Karpas-422 (cell line): Measurements from ENCODE around the gene ULK4. TPM values are rescaled to one million over a fixed set of nuclear protein-coding genes. Genes with fewer than 3 reads are reported as not detected.

Experiments used
- DNase-seq: peaks from one replicate; pipeline ENCODE4 v3.0.0-alpha.2; 2015
- H2AFZ ChIP-seq: fragments of 200-600 bp; sonication (generic); 2 replicates; pipeline ENCODE4 v1.6.1; 2014; ENCODE audit warnings: antibody characterized with exemption, low read length, mixed read lengths
- H3K27ac ChIP-seq: fragments of 200-600 bp; sonication (generic); 2 replicates; pipeline ENCODE4 v1.5.1; 2014; ENCODE audit warnings: mild to moderate bottlenecking, low read length, moderate library complexity
- H3K27me3 ChIP-seq: fragments of 200-600 bp; sonication (generic); 2 replicates; pipeline ENCODE4 v1.6.1; 2014; ENCODE audit warnings: low read length, mixed read lengths
- H3K36me3 ChIP-seq: fragments of 200-600 bp; sonication (generic); 2 replicates; pipeline ENCODE4 v1.6.1; 2014; ENCODE audit warnings: low read length, mixed read lengths; ENCODE audit not compliant: insufficient read depth
- H3K4me1 ChIP-seq: fragments of 200-600 bp; sonication (generic); 2 replicates; pipeline ENCODE4 v1.6.1; 2014; ENCODE audit warnings: mild to moderate bottlenecking, low read length, mixed read lengths
- H3K4me2 ChIP-seq: fragments of 200-600 bp; sonication (generic); 2 replicates; pipeline ENCODE4 v1.6.1; 2014; ENCODE audit warnings: low read length, low read depth, mild to moderate bottlenecking; ENCODE audit not compliant: poor library complexity, severe bottlenecking
- H3K4me3 ChIP-seq: fragments of 200-600 bp; sonication (generic); 2 replicates; pipeline ENCODE4 v1.5.1; 2014; ENCODE audit warnings: mild to moderate bottlenecking, antibody characterized with exemption, low read length, mixed read lengths
- H3K79me2 ChIP-seq: fragments of 200-600 bp; sonication (generic); 2 replicates; pipeline ENCODE4 v1.6.1; 2014; ENCODE audit warnings: mild to moderate bottlenecking, low read length, mixed read lengths
- H3K9ac ChIP-seq: fragments of 200-600 bp; sonication (generic); 2 replicates; pipeline ENCODE4 v1.6.0; 2014; ENCODE audit warnings: low read length
- H3K9me2 ChIP-seq: fragments of 200-600 bp; sonication (generic), shearing (Covaris generic); replicated peaks from 2 replicates; pipeline ENCODE4 v1.6.0; 2014; ENCODE audit warnings: mild to moderate bottlenecking, low read length, moderate library complexity; ENCODE audit not compliant: insufficient read depth
- H3K9me3 ChIP-seq: fragments of 300-700, 200-600 bp; sonication (generic); 2 replicates; pipeline ENCODE4 v1.6.1; 2014; ENCODE audit warnings: low read length, mixed read lengths
- H4K20me1 ChIP-seq: fragments of 200-600 bp; sonication (generic); 2 replicates; pipeline ENCODE4 v1.6.1; 2014; ENCODE audit warnings: mild to moderate bottlenecking, antibody characterized with exemption, low read length, low read depth; ENCODE audit not compliant: insufficient read depth
- total RNA-seq: library from RNA; depleted of rRNA; stranded (reverse); fragments of >200 nt; shearing (Covaris generic); gene quantifications from 2 replicates; pipeline ENCODE4 v1.2.3, GENCODE V29; 2014; ENCODE audit warnings: low replicate concordance

The ULK4 gene
- total RNA-seq, 1 experiment from 2014 or later, result 8.8 TPM

DNA sequence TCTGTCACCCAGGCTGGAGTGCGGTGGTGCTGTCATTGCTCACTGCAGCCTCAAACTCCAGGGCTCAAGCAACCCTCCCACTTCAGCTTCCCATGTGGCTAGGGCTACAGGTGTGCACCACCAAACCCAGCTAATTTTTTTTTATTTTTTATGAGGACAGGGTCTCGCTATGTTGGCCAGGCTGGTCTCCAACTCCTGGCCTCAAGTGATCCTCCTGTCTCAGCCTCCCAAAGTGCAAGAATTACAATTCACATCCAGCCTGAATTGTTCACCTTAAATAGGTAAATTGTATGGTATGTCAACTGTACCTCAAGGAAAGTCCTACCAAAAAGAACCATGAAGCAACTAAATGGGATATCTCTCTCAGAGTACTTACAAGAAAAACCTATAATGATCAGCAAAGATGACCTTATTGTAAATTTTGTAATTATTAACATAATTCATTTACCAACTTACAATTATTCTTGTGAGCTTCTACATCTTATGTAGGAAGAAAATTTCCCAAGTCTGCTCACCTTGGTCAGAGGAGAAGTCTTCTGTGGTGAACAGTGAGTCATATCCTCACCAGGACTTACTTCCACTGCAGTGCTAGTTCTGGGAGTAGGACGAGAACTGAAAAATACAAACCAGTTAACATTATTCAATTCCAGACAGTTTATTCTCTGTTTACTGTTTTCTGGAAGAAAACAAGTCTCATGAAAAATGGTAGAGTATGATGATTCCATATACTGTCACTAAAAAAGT, 54.4 kb downstream of the ULK4 start:
- Histone ChIP-seq H3K27me3 (no peaks in the 10 kb centered on the region), H3K9me3 (no peaks in the 10 kb centered on the region), H3K4me2 (no peak overlapping the region), H4K20me1 (no peaks in the 10 kb centered on the region), H3K9ac (no peak overlapping the region), H2AFZ (no peak overlapping the region), H3K79me2 (no peaks in the 10 kb centered on the region; the same call in 1 of the 2 replicates), H3K36me3 (no peaks in the 10 kb centered on the region), H3K4me1 (no peaks in the 10 kb centered on the region), H3K4me3 (no peak overlapping the region), H3K27ac (no peak overlapping the region), H3K9me2 (no peaks in the 10 kb centered on the region)
- DNase-seq, result peak; percentile 2

DNA sequence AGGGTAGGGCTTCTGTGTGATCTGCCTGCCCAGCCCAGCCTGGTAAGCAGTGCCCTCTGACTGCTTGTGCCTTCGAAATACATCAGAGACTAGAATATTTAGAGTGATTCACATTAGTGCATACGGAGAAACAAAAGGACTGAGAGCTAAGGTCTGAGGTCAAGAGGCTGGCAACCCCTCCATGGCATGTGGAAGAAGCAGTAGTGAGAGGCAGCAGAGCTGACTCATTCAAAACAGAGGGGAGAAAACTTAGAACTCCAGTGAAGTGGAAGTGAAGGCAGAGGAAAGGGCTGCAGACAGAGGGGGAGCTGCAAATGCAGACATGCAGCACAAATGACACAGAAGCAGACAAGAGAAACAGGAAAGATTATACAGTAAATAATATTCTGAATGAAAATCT, 61.6 kb downstream of the ULK4 start:
- Histone ChIP-seq H3K27ac (no peak overlapping the region), H2AFZ (no peak overlapping the region; the same call in 1 of the 2 replicates), H3K9me3 (no peaks in the 10 kb centered on the region), H3K27me3 (no peaks in the 10 kb centered on the region), H3K4me1 (no peaks in the 10 kb centered on the region), H3K4me3 (no peak overlapping the region), H3K9me2 (no peaks in the 10 kb centered on the region), H3K36me3 (no peaks in the 10 kb centered on the region), H3K9ac (no peak overlapping the region; the same call in 1 of the 2 replicates), H3K79me2 (no peaks in the 10 kb centered on the region; the same call in 1 of the 2 replicates), H3K4me2 (no peak overlapping the region), H4K20me1 (no peaks in the 10 kb centered on the region)
- no peak for DNase-seq

DNA sequence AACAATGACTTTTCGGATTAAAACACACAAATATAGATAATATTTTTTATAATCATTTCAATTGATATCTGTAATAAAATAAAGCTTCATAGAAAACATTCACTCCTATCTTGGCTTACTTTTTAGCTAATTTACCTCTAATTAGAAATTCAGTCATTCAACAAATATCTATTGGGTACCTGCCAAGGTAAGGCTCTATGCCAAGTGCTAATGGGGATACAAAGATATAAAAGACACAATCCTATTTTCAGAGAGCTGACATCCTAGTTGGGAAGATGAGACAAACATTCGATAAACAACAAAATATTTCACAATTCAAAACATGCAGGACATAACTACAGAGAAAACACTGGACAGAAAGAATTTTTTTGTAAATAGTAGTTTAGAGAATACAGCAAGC, 63.3 kb downstream of the ULK4 start:
- H3K9me2 ChIP-seq, result no peaks in the 10 kb centered on the region
- no peaks in the 10 kb centered on the region for H3K9me3 ChIP-seq
- no peaks in the 10 kb centered on the region; the same call in 1 of the 2 replicates for H3K79me2 ChIP-seq
- H3K27me3 ChIP-seq, result no peaks in the 10 kb centered on the region
- no peak overlapping the region for H3K9ac ChIP-seq
- H4K20me1 ChIP-seq, result no peaks in the 10 kb centered on the region
- no peaks in the 10 kb centered on the region for H3K36me3 ChIP-seq
- no peak overlapping the region for H2AFZ ChIP-seq
- no peak overlapping the region for H3K4me2 ChIP-seq
- no peak overlapping the region for H3K27ac ChIP-seq
- no peak overlapping the region for H3K4me3 ChIP-seq
- DNase-seq, result no peak
- H3K4me1 ChIP-seq, result no peaks in the 10 kb centered on the region

DNA sequence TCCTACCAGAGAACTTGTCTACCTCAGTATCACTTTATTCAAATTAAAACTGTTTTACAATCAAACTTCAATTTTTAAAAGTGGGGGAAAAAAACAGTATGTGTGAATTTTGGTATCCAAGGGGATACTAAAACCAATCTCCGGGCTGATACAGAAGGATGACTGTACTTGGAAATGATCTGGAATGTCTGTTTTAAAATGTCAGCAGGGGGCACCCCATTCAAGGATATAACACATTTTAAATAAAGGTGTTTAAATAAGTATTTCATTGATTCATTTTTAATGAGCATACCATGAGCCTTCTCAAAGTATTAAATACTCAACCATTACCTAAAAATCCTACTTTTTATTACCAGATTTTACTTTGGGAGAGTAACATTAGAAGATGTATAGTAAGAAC, 67.9 kb downstream of the ULK4 start:
- DNase-seq, result peak; percentile 76
- H3K4me1 ChIP-seq, result no peaks in the 10 kb centered on the region
- H4K20me1 ChIP-seq, result no peaks in the 10 kb centered on the region
- no peaks in the 10 kb centered on the region for H3K79me2 ChIP-seq
- no peaks in the 10 kb centered on the region for H3K27me3 ChIP-seq
- H3K9me2 ChIP-seq, result no peaks in the 10 kb centered on the region
- no peaks in the 10 kb centered on the region; the same call in 1 of the 2 replicates for H3K9me3 ChIP-seq
- no peak overlapping the region for H3K9ac ChIP-seq
- no peak overlapping the region for H2AFZ ChIP-seq
- H3K4me2 ChIP-seq, result no peak overlapping the region
- no peak overlapping the region for H3K27ac ChIP-seq
- H3K4me3 ChIP-seq, result no peak overlapping the region
- 0 out of 2 replicates have a peak, but pooled peaks cover 4% of the 10 kb centered on the region for H3K36me3 ChIP-seq

DNA sequence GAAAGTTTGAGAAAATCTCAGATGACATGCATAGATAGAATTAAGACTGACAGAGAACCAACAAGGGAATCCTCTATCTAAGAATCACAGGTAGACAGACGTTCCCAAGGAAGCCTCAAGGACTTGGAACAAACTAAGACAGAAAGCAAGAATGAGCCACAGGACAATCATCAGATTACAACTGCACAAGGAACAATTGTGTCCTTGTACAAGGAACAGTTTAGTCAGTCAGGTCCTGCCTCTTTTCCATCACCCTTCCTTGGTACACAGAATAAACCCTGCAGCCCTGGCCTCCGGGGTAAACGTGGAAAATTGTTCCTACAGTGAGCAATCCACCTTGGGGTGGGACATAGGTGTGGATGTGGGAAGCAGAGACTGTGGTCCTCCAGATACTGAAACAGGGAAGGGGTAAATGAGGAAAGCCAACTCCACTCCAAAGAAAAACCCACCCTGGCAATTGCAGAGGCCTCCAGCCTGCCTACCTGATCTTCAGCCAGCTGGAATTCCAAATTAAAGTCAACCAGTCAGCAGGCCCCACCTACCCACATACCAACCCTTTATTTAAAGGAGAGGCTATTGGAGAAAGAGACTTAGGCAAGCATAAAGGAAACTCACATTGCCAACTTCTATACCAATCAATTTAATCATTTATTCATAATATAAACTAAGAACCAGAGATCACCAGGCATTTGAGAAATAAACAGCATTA, 73.4 kb downstream of the ULK4 start:
- H3K4me1 ChIP-seq, result no peaks in the 10 kb centered on the region
- no peak for DNase-seq
- H3K27ac ChIP-seq, result no peak overlapping the region
- 0 out of 2 replicates have a peak, but pooled peaks cover 4% of the 10 kb centered on the region for H3K36me3 ChIP-seq
- H3K9ac ChIP-seq, result no peak overlapping the region
- no peaks in the 10 kb centered on the region for H4K20me1 ChIP-seq
- no peak overlapping the region for H3K4me3 ChIP-seq
- no peak overlapping the region for H2AFZ ChIP-seq
- H3K27me3 ChIP-seq, result no peaks in the 10 kb centered on the region
- no peaks in the 10 kb centered on the region for H3K9me2 ChIP-seq
- H3K79me2 ChIP-seq, result no peaks in the 10 kb centered on the region
- no peak overlapping the region for H3K4me2 ChIP-seq
- H3K9me3 ChIP-seq, result no peaks in the 10 kb centered on the region; the same call in 1 of the 2 replicates

DNA sequence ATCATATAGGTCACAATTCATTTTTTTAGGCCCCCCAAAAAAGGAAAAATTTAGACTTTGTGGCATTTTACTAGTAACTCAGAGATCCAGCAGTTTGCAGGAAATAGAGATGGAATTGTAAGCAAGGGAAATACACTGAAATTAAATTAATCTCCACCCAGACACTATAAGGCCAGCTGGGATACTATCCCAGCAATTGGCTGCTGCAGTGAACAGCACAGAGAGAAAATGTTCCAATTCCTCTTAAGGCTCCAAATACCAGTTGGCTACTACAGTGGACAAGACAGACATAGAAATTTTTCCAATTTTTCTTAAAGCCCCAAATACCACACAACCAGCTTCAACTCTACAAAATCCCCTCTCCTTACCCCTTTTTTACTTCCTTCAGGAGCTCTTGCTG, 78.9 kb downstream of the ULK4 start:
- H3K9me2 ChIP-seq, result no peaks in the 10 kb centered on the region
- no peaks in the 10 kb centered on the region for H3K4me1 ChIP-seq
- H3K4me2 ChIP-seq, result no peak overlapping the region
- H3K27me3 ChIP-seq, result no peaks in the 10 kb centered on the region
- H3K79me2 ChIP-seq, result no peaks in the 10 kb centered on the region
- no peak for DNase-seq
- no peaks in the 10 kb centered on the region for H4K20me1 ChIP-seq
- H3K9me3 ChIP-seq, result no peaks in the 10 kb centered on the region
- H3K9ac ChIP-seq, result no peak overlapping the region
- H2AFZ ChIP-seq, result no peak overlapping the region
- no peak overlapping the region for H3K4me3 ChIP-seq
- H3K27ac ChIP-seq, result no peak overlapping the region
- H3K36me3 ChIP-seq, result no peaks in the 10 kb centered on the region

DNA sequence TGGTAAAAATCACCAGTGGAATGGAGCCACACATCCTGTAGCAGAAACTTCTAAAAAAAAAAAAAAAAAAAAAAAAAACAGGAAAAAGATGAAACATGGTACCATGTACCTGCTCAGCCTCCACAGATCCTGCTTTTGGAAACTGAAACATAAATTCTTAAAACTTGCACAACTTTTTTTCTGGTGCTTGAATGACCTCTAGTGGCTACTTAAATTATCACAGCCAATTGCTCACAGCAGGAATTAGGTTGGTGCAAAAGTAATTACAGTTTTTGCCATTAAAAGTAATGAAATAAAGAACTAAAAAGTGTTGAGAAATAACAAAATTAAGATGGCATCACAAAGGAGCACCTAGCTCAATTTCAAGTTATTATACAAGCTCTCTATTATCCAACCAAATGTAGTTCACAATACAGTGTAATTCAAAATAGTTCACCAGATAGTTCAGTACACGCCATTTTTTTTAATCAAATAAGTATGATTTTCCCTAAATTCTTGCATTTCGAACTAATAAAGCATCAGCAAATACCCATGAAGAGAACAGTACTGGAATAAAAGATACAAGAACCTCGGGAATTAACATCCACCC, 80.6 kb downstream of the ULK4 start:
- H4K20me1 ChIP-seq, result no peaks in the 10 kb centered on the region
- no peak overlapping the region for H3K27ac ChIP-seq
- no peaks in the 10 kb centered on the region for H3K9me2 ChIP-seq
- H3K4me1 ChIP-seq, result no peaks in the 10 kb centered on the region
- H3K9ac ChIP-seq, result no peak overlapping the region
- no peaks in the 10 kb centered on the region for H3K79me2 ChIP-seq
- H3K4me2 ChIP-seq, result no peak overlapping the region
- H3K4me3 ChIP-seq, result no peak overlapping the region
- H3K27me3 ChIP-seq, result no peaks in the 10 kb centered on the region
- H3K36me3 ChIP-seq, result no peaks in the 10 kb centered on the region
- H2AFZ ChIP-seq, result no peak overlapping the region
- peak; percentile 78 for DNase-seq
- H3K9me3 ChIP-seq, result no peaks in the 10 kb centered on the region

DNA sequence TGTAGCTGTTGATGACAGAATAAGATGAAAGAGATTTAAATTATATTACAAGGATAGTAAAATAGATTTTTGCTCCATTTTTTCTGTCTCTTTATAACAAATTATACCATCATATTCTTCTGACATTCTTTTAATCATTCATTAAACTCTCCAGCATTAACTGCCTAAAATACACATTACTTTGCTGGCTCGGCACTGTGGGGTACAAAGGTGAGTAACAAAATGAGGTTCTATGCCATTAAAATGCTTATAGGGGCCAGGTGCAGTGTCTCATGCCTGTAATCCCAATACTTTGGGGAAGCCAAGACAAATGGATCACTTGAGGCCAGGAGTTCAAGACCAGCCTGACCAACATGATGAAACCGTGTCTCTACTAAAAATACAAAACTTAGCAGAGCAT, 81.5 kb downstream of the ULK4 start:
- H3K4me2 ChIP-seq, result no peak overlapping the region
- H2AFZ ChIP-seq, result no peak overlapping the region
- no peaks in the 10 kb centered on the region for H4K20me1 ChIP-seq
- no peaks in the 10 kb centered on the region for H3K27me3 ChIP-seq
- H3K4me1 ChIP-seq, result no peaks in the 10 kb centered on the region
- no peak overlapping the region for H3K27ac ChIP-seq
- H3K36me3 ChIP-seq, result no peaks in the 10 kb centered on the region
- H3K9me2 ChIP-seq, result no peaks in the 10 kb centered on the region
- no peak overlapping the region for H3K9ac ChIP-seq
- no peaks in the 10 kb centered on the region for H3K9me3 ChIP-seq
- no peak for DNase-seq
- H3K79me2 ChIP-seq, result no peaks in the 10 kb centered on the region
- no peak overlapping the region for H3K4me3 ChIP-seq
